Stimulated activated CD8-positive, alpha-beta memory T cell treated with anti-CD3 and anti-CD28 coated beads, Interleukin-12 subunit alpha, Interleukin-12 subunit beta, amount 100 ng/mL, for 24 hours (primary cell): ENCODE measurements around the gene TNFAIP8L2.

Experiments
- DNase-seq: peaks from one replicate; pipeline ENCODE4 v3.0.0-alpha.2; 2020; ENCODE audit errors: extremely low read depth

TNFAIP8L2 gene

GRCh38 chr1:151156515-151156819 is at the start of gene TNFAIP8L2:
TSS of gene TNFAIP8L2 (plus strand) at chr1:151156649. CDS start at chr1:151158698, 2,049 bp downstream.
- DNase-seq, result peak; percentile 60

- no peak for DNase-seq
Observed at GRCh38 chr1:151106894-151107293, 49.6 kb upstream of the TNFAIP8L2 start.

- no peak for DNase-seq
Observed at GRCh38 chr1:151108331-151108730, 48.1 kb upstream of the TNFAIP8L2 start.

GRCh38 chr1:151113877-151114276 is 42.6 kb upstream of the TNFAIP8L2 start:
- no peak for DNase-seq

- no peak for DNase-seq
Observed at GRCh38 chr1:151124763-151125403, 31.6 kb upstream of the TNFAIP8L2 start.

GRCh38 chr1:151128800-151129199 is 27.6 kb upstream of the TNFAIP8L2 start:
- DNase-seq, result no peak

GRCh38 chr1:151130987-151131586 is 25.4 kb upstream of the TNFAIP8L2 start:
- DNase-seq, result peak; percentile 59

GRCh38 chr1:151131701-151132334 is 24.6 kb upstream of the TNFAIP8L2 start:
- no peak for DNase-seq

GRCh38 chr1:151132335-151133017 is 24.0 kb upstream of the TNFAIP8L2 start:
- no peak for DNase-seq

GRCh38 chr1:151133018-151133806 is 23.2 kb upstream of the TNFAIP8L2 start:
- no peak for DNase-seq

GRCh38 chr1:151134396-151134795 is 22.1 kb upstream of the TNFAIP8L2 start:
- DNase-seq, result no peak

- no peak for DNase-seq
Observed at GRCh38 chr1:151134991-151135390, 21.5 kb upstream of the TNFAIP8L2 start.

GRCh38 chr1:151135433-151136385 is 20.7 kb upstream of the TNFAIP8L2 start:
- no peak for DNase-seq

- no peak for DNase-seq
Observed at GRCh38 chr1:151137789-151138188, 18.7 kb upstream of the TNFAIP8L2 start.

- DNase-seq, result no peak
Observed at GRCh38 chr1:151142411-151143056, 13.9 kb upstream of the TNFAIP8L2 start.

- DNase-seq, result no peak
Observed at GRCh38 chr1:151143057-151143435, 13.4 kb upstream of the TNFAIP8L2 start.

- DNase-seq, result no peak
Observed at GRCh38 chr1:151143986-151144385, 12.5 kb upstream of the TNFAIP8L2 start.

GRCh38 chr1:151144474-151145303 is 11.8 kb upstream of the TNFAIP8L2 start:
- DNase-seq, result no peak

GRCh38 chr1:151145304-151146071 is 11.0 kb upstream of the TNFAIP8L2 start:
- DNase-seq, result no peak
